ENCODE results near the gene TFF1. TPM values are rescaled to one million over a fixed set of nuclear protein-coding genes. Genes with fewer than 3 reads are reported as not detected.

The TFF1 gene
- polyA plus RNA-seq, 1 donor from 2014 or later: not detected

DNA sequence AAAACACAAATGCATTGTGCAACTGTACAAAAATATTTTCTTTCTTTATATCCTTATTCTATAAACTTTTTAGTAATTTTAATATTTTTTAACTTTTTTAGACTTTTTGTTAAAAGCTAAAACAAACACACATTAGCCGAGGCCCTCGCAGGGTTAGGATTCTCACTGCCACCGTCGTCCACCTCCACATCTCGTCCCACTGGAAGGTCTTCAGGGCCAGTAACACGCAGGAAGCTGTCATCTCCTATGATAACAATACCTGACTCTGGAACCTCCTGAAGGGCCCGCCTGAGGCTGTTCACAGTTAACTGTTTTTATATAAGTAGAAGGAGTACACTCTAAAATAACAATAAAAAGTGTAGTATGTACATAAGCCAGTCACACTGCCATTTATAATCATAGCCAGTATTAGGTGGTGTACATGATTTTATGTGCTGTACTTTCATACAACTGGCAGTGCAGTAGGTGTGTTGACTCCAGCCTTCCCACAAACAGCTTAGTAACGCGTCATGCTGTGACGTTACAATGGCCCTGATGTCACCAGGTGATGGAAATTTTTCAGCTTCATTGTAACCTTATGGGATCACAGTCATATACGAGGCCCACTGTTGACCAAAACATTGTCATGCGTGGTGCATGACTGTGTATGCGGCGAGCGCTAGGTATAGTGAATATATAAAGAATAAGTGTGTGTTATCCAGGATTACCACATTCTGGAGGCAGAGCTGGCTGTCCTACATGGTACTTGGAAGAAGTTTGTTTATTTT is 24.4 kb downstream of the TFF1 start:
- peaks cover 9% of the 10 kb centered on the region for H3K27me3 Mint-ChIP-seq
- H3K4me1 Mint-ChIP-seq: peaks cover 2 to 6% (median 6%) of the 10 kb centered on the region in 3 donors
- no peaks in the 10 kb centered on the region for H3K9me3 Mint-ChIP-seq
- H3K36me3 Mint-ChIP-seq: peaks cover 3% of the 10 kb centered on the region
- H3K27ac Mint-ChIP-seq: no peak overlapping the region
- H3K4me3 Mint-ChIP-seq: no peak overlapping the region

DNA sequence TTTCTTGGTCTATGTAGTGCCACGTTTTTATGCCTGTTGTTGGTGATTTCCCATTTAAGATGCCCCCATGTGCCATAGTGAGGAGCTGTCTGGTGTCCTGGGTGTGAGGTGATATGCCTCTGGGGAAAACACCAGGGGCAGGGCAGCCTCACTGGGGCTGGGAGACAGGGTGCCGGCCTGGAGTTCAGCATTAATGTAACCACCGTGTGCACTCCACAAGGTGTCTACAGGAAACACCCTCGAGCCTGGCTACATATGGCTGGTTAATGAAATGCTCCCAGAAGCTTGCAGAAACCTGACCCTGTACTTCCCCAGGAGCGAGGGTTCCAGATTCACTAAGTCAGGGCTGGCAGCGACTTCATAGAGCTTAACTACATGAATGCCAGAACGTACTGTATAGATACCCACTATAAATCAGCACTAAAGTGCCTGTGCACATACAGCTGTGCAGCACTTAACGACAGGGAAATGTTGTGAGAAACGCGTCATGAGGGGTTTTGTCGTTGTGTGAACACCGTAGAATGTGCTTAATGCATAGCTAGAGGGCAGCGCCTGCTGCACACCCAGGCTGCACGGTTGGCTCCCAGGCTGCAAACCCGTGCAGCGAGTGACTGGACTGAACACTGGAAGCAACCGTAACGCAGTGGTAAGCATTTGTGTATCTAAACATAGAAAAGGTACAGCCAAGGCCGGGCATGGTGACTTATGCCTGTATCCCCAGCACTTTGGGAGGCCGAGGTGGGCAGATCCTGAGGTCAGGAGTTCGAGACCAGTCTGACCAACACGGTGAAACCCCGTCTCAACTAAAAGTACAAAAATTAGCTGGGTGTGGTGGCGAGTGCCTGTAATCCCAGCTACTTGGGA is 25.9 kb downstream of the TFF1 start:
- H3K27ac Mint-ChIP-seq: peak overlapping the region in 1 of 3 donors; percentile 47
- H3K27me3 Mint-ChIP-seq: peaks cover 12% of the 10 kb centered on the region
- peaks cover 4 to 6% (median 6%) of the 10 kb centered on the region in 3 donors for H3K4me1 Mint-ChIP-seq
- H3K9me3 Mint-ChIP-seq: no peaks in the 10 kb centered on the region
- no peak overlapping the region for H3K4me3 Mint-ChIP-seq
- H3K36me3 Mint-ChIP-seq: peaks cover 3% of the 10 kb centered on the region

DNA sequence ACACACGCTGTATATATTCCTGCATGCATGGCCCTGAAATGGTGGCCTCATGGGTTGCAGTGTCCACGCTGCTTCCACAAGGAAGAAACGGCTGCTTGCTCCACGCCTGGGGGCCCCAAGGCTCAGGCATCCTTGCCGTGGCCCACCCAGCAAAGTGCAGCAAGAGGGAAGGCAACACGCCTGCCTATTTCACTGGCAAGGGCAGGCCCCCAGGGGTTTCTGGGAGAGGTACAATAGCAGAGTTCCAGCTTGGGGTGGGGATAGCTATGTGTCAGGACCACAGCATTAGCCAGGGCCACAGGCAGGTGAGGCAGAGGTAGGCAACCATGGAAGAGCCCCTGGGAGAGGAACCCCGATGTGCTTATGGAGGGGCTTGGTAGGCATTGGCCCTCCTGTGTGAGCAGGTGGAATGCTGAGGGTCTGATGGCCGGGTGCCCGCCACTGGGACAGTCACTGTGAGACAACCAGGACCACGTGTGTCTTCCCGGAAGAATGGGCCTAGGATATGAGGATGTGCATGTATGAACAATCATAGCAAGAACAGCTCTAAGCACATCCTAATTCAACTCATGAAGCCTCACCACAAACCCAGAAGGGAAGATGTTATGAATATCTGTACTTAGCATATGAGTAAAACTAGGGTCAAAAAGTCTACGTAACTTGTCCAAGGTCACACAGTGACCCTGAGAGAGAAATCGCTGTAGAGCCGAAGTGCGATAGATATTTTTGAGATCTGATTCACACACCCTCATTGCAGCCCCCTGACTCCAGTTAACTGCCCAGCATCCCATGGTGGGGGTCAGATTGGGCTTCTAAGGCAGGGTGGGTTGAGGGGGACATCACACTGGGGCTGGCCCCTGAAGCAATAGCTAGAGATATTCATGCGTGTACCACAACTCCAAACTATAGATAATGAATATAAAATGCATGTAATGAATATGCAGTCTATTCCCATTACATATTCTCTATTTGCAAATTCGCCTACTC is 27.3 kb downstream of the TFF1 start:
- Mint-ChIP-seq H3K4me1 (peaks cover 4 to 6% (median 6%) of the 10 kb centered on the region in 3 donors), H3K4me3 (peak overlapping the region in 1 of 4 donors; percentile 5), H3K9me3 (no peaks in the 10 kb centered on the region), H3K36me3 (no peaks in the 10 kb centered on the region), H3K27ac (no peak overlapping the region), H3K27me3 (peaks cover 12% of the 10 kb centered on the region)

DNA sequence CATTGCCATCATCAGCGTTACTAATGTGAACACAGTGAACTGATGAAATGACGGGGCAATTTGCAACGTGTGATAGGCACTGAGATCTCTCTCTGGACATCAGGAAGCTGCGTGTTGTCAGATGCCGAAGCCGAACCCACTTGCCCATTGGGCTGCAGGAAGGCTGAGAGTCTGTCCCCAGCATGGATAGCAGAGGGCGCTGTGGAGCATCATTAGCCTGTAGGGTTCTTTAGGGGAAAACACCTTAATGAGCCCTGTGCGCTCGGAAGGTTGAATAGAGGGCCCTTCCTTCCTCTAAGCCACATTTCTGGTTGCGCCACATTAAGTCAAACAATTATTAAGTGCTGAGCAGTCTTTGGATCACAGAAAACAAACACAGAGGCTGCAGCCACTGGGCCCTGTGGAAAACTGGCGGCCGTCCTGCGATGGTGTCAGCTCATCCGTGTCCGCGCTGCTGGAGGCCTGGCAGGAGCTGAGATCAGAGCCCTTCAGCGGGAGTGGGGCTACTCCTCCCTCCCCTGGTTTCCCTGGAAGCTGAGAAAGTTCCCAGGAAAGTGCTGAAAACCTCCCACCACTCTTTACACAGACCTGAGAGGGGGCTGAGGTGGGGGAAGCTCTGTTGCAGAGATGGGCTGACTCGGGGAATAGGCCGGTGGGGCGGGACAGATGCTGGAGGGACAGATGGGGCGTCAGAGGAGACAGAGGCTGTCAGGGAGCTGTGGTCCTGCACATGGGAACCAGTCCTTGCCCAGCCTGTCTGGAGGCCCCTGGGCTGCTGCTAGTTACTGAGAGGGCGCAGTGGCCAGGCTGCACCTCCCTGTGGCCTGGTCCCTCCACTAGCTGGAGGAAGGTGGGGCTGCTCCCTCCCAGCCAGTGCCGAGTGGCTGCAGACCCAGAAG is 28.3 kb downstream of the TFF1 start:
- Mint-ChIP-seq H3K27me3 (peaks cover 12% of the 10 kb centered on the region), H3K4me1 (peaks cover 6% of the 10 kb centered on the region in 3 donors), H3K4me3 (peak overlapping the region in 1 of 4 donors; percentile 1), H3K9me3 (no peaks in the 10 kb centered on the region), H3K36me3 (no peaks in the 10 kb centered on the region), H3K27ac (peak overlapping the region in 1 of 3 donors; percentile 3)

DNA sequence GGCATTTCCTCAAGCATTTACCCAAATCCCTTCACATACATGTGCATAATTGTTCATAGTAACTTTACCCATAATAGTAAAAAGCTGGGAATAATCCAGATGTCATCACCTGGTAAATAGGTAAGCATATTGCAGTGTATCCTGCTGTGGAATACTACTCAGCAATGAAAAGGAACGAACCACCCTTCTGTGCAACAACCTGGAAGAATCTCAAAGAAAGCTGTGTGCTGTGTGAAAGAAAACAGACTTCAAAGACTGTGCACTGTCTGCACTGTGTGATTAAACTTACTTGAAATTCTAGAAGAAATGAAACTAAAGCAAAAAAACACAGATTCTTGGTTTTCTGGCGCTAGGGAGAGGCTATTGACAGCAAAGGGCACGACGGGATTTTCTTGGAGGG is 29.1 kb downstream of the TFF1 start:
- no peak overlapping the region for H3K27ac Mint-ChIP-seq
- H3K27me3 Mint-ChIP-seq: peaks cover 15% of the 10 kb centered on the region
- H3K9me3 Mint-ChIP-seq: no peaks in the 10 kb centered on the region
- H3K4me3 Mint-ChIP-seq: no peak overlapping the region
- peaks cover 6% of the 10 kb centered on the region in 3 donors for H3K4me1 Mint-ChIP-seq
- no peaks in the 10 kb centered on the region for H3K36me3 Mint-ChIP-seq

DNA sequence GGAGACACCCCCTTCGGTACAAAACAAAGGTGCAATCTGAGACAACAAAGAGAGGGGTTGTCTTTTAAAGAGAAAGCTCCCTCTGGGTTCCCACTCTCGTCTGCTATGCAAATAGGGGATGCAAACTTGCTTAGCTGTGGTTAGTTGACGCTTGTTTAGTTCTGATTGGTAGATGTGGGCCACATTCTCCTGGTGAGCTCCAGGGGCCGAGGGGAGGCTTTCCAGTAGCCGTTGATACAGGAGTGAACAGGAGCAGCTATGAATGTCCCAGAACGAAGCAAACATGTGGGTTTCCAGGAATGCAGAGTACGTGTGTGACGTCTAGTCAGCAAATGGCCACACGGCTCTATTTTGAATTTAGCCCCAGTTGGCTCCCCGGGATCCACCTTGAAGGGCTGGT is 30.3 kb downstream of the TFF1 start:
- H3K4me3 Mint-ChIP-seq: no peak overlapping the region
- peaks cover 6% of the 10 kb centered on the region in 3 donors for H3K4me1 Mint-ChIP-seq
- H3K27ac Mint-ChIP-seq: peak overlapping the region in 1 of 3 donors; percentile 39
- no peaks in the 10 kb centered on the region for H3K36me3 Mint-ChIP-seq
- peaks cover 22% of the 10 kb centered on the region for H3K27me3 Mint-ChIP-seq
- peaks cover 2 to 12% (median 11%) of the 10 kb centered on the region in 3 donors for H3K9me3 Mint-ChIP-seq

DNA sequence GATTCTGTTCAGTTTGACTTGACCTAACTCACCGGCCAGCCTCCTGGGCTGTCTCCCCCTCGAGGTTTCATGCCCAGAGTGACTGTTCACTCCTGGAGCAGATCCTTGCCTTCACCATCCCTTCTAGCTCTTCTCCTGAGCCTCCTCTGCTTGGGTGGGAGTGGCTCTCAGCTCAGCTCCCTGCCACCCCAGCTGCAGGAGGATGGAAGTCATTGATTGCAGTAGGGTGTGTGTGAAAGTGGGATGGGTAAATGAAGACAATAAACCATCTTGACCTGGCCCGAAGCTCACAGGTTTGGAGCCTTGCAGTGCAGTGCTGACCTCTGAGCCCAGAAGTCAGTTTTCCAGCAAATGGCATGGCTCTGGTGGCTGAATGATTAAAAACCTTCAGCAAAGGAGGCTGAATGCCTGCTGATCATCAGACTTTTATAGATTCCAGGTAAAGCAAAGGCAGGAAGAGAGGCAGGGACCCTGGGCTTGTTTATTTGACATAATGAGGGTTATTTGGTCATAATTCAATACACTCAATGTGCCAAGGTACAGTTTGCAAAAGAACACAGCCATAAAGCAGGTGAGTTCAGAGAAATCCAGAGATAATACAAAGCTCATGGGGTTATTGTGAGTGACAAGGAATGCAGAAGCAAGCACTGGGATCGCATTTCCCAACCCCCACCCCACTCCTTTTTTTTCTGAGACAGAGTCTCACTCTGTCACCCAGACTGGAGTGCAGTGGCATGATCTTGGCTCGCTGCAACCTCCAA is 33.6 kb downstream of the TFF1 start:
- H3K27ac Mint-ChIP-seq: peak overlapping the region in 1 of 3 donors; percentile 84

DNA sequence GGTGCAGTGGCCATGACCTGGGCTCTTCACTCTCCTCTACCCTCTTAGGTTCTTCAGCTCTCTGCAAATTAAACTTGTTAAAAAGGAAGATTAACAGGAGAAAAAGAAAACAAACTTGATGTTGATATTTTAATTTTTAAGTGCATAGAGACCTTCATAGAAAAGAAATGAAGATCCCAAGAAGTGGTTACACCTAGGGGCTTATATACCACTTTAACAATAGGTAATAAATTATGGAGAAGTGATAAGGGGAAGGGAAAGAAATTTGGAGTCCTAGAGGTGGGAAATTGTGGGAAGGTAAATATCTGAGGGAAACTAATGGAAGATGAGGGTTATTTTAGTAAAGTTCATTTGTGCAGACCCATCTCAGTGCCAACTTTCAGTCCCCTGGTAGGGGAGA is 34.7 kb downstream of the TFF1 start:
- Mint-ChIP-seq H3K27ac (no peak overlapping the region), H3K27me3 (peaks cover 20% of the 10 kb centered on the region), H3K9me3 (peaks cover 2 to 14% (median 14%) of the 10 kb centered on the region in 3 donors), H3K4me3 (no peak overlapping the region), H3K4me1 (peaks cover 0 to 4% (median 4%) of the 10 kb centered on the region in 3 donors), H3K36me3 (no peaks in the 10 kb centered on the region)

More for the DNA sequence above, 33.6 kb downstream of the TFF1 start:
- H3K4me3 Mint-ChIP-seq: no peak overlapping the region
- H3K36me3 Mint-ChIP-seq: no peaks in the 10 kb centered on the region
- peaks cover 2 to 14% (median 14%) of the 10 kb centered on the region in 3 donors for H3K9me3 Mint-ChIP-seq
- peaks cover 23% of the 10 kb centered on the region for H3K27me3 Mint-ChIP-seq
- peaks cover 1 to 6% (median 5%) of the 10 kb centered on the region in 3 donors for H3K4me1 Mint-ChIP-seq

DNA sequence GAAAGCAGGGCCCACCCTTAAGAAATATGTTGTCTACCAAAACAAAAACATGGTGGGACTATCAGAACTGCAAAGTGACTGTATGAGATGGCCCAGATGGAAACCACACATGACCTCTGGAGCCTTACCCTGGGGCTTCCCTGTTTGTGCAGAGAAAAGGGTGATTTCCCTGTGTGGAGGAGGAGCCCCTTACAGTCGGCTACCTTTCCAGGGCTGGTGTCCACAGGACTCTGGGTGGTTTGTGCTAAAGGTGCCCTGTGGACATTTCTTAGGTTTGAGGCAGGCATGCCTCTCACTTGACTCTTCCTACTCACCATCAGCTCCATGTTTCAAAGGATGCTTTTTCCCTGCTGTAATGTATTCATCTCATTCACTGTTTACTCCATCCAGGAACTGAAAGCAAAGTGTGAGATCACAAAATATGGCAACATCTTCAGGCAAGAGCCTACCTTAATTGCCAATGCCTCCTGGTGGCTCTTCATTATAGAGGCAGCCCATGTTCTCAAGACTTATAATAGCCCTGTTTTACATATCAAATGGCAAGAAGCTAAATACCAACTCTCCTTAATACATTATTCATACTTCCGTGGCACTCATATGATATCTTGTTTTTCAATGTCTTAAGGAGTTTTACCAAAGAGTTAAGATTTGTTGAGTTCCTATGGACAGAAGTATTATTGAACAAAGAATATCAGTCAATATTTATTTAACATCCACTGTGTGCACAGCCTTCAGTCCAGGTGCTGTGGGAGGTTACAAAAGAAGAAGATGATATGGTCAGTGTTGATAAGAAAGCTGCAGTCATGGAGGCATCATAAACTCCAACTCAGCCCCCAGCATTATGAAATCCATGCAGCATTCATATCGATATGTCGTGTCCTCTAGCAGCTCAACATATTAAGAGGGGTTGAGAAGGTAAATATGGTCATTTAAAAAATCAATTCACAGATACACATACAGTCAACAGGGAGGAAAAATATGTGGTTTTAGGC is 35.7 kb downstream of the TFF1 start:
- H3K4me3 Mint-ChIP-seq: no peak overlapping the region
- peaks cover 17% of the 10 kb centered on the region for H3K27me3 Mint-ChIP-seq
- peaks cover 2 to 14% (median 14%) of the 10 kb centered on the region in 3 donors for H3K9me3 Mint-ChIP-seq
- H3K4me1 Mint-ChIP-seq: peaks cover 0 to 4% (median 1%) of the 10 kb centered on the region in 3 donors
- H3K27ac Mint-ChIP-seq: no peak overlapping the region
- H3K36me3 Mint-ChIP-seq: no peaks in the 10 kb centered on the region

DNA sequence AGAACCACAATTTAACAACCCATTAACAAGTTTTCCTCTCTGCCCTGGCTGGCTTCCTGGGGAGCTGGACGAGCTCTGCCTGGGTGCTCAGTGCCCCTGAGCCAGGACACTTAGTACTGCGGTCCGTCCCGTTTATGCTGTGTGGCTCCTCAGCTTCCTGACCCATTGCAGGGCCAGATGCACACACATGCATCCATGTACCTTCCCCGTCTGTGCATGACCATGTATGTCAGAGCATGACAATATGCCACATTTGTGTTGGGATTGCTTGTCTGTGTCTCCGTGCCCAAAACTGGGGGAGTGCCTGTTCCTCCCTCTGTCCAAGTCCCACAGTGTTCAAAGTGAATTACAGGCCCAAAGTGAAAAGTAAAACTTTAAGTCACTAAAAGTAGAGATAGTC is 41.4 kb downstream of the TFF1 start:
- Mint-ChIP-seq H3K4me3 (peak overlapping the region in 1 of 4 donors; percentile 19), H3K27me3 (peaks cover 12% of the 10 kb centered on the region), H3K36me3 (no peaks in the 10 kb centered on the region), H3K9me3 (no peaks in the 10 kb centered on the region), H3K4me1 (peaks cover 0 to 3% (median 0%) of the 10 kb centered on the region in 3 donors), H3K27ac (no peak overlapping the region)

DNA sequence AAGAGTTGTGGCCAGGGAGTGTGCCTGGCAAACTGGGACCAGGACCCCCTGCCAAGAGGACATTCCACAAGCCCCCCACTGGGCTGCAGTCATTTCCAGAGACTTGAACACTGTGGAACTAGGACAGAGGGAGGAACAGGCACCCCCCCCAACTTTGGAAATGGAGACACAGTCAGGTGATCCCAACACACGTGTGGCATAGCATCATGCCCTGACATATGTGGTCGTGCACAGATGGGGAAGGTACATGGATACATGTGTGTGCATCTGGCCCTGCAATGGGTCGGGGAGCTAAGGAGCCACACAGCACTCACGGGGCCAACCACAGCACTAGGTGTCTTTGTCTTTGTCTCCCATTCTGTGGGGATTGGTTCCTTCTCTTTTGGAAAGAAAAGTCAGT is 44.5 kb downstream of the TFF1 start:
- no peak overlapping the region for H3K27ac Mint-ChIP-seq
- H3K4me1 Mint-ChIP-seq: peaks cover 7 to 11% (median 10%) of the 10 kb centered on the region in 3 donors
- no peaks in the 10 kb centered on the region for H3K36me3 Mint-ChIP-seq
- no peaks in the 10 kb centered on the region for H3K9me3 Mint-ChIP-seq
- H3K4me3 Mint-ChIP-seq: no peak overlapping the region
- H3K27me3 Mint-ChIP-seq: peaks cover 10% of the 10 kb centered on the region

DNA sequence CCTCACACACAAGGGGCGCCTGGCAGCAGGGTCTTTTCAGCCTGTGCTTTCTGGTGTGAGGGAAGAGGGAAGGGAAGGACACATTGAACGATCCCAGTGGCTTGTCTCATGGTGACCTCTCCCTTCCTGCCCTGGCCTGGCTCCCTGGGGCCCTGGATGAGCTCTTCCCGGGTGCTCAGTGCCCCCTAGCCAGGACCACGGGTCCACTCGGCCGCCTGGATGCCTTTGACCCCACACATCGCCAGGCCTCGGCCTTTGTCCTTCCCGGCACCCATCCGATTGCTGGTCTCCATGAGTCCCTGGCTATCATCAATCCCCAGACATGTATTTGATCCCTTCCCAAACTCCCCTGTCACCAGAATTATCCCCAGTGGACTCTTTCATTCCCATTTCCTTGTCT is 45.1 kb downstream of the TFF1 start:
- H3K4me3 Mint-ChIP-seq: no peak overlapping the region

More for the DNA sequence above, 45.1 kb downstream of the TFF1 start:
- Mint-ChIP-seq H3K36me3 (no peaks in the 10 kb centered on the region), H3K4me1 (peaks cover 7 to 11% (median 10%) of the 10 kb centered on the region in 3 donors), H3K27ac (no peak overlapping the region), H3K9me3 (no peaks in the 10 kb centered on the region), H3K27me3 (peaks cover 10% of the 10 kb centered on the region)

Data from IgD-negative memory B cell (primary cell).